BE2C (cell line): ENCODE data around the gene CORIN. TPM values are rescaled to one million over a fixed set of nuclear protein-coding genes. Genes with fewer than 3 reads are reported as not detected.

Experiments
- DNase-seq: peaks from one replicate; pipeline ENCODE4 v3.0.0-alpha.2; 2020
- H3K27me3 ChIP-seq: fragments of 250-450 bp; sonication (Bioruptor Pico); 2 replicates; pipeline ENCODE4 v1.5.1; 2020; ENCODE audit warnings: mild to moderate bottlenecking
- H3K36me3 ChIP-seq: fragments of 250-450 bp; sonication (Bioruptor Pico); 2 replicates; pipeline ENCODE4 v1.5.1; 2020; ENCODE audit warnings: mild to moderate bottlenecking
- H3K4me1 ChIP-seq: fragments of 250-450 bp; sonication (Bioruptor Pico); 2 replicates; pipeline ENCODE4 v1.5.1; 2020
- H3K4me3 ChIP-seq: 2 replicates; pipeline ENCODE4 v1.5.1; 2011; ENCODE audit warnings: low read depth, low read length
- H3K9me3 ChIP-seq: fragments of 250-450 bp; sonication (Bioruptor Pico); 2 replicates; pipeline ENCODE4 v1.5.1; 2020
- polyA plus RNA-seq: library from polyadenylated mRNA; unstranded; fragments of >200 nt; gene quantifications from one replicate; pipeline ENCODE4 v1.2.1, GENCODE V29; 2012; ENCODE audit warnings: low read depth, missing spikeins; ENCODE audit not compliant: insufficient read length, insufficient read depth
- TF ChIP-seq, protein P1 (sequence below): IDR thresholded peaks from 2 replicates; pipeline ENCODE4 v1.5.1; 2012; ENCODE audit warnings: mild to moderate bottlenecking, low read depth, low read length

The CORIN gene
- 1.5 TPM for polyA plus RNA-seq

DNA sequence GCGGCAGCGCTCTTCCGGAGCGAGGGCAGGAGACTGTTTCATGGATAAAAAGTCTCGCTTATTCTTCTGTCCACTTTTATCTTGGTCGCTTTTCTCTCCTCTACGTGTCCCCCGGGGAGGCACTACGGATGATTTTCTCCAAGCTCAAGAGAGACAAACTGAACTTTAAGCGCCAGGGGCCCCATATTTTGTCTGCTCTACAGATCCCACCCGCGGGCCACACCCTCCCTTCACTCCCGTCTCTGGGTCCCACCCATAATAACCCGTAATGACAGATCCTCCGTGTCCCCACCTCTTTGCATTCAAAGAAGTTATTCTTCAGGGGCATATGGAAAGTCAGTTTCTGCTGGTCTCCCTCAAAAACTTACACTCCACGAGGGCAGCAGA lies at the start of gene CORIN:
Gene CORIN (minus strand): TSS at position 160 of the 387 bp plus-strand sequence. CDS start 118 bp downstream, at position 42.
- TF ChIP-seq, protein P1, sequence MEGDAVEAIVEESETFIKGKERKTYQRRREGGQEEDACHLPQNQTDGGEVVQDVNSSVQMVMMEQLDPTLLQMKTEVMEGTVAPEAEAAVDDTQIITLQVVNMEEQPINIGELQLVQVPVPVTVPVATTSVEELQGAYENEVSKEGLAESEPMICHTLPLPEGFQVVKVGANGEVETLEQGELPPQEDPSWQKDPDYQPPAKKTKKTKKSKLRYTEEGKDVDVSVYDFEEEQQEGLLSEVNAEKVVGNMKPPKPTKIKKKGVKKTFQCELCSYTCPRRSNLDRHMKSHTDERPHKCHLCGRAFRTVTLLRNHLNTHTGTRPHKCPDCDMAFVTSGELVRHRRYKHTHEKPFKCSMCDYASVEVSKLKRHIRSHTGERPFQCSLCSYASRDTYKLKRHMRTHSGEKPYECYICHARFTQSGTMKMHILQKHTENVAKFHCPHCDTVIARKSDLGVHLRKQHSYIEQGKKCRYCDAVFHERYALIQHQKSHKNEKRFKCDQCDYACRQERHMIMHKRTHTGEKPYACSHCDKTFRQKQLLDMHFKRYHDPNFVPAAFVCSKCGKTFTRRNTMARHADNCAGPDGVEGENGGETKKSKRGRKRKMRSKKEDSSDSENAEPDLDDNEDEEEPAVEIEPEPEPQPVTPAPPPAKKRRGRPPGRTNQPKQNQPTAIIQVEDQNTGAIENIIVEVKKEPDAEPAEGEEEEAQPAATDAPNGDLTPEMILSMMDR = no peak
- H3K36me3 ChIP-seq = peaks cover 3% of the 10 kb centered on the region; the same call in 1 of the 2 replicates
- H3K9me3 ChIP-seq = no peaks in the 10 kb centered on the region
- no peaks in the 10 kb centered on the region; the same call in 1 of the 2 replicates for H3K4me1 ChIP-seq
- H3K27me3 ChIP-seq = no peaks in the 10 kb centered on the region
- H3K4me3 ChIP-seq = peak within 1 kb of the TSS; percentile 89
- DNase-seq = no peak

GRCh38 chr4:47882228-47882627 lies 44.4 kb upstream of the CORIN start:
- H3K27me3 ChIP-seq = no peaks in the 10 kb centered on the region
- H3K9me3 ChIP-seq = no peaks in the 10 kb centered on the region
- peaks cover 45% of the 10 kb centered on the region for H3K36me3 ChIP-seq
- no peak for DNase-seq
- H3K4me3 ChIP-seq = no peak overlapping the region
- TF ChIP-seq, protein P1 = no peak
- H3K4me1 ChIP-seq = no peaks in the 10 kb centered on the region

GRCh38 chr4:47879458-47879857 lies 41.6 kb upstream of the CORIN start:
- Histone ChIP-seq H3K36me3 (peaks cover 54% of the 10 kb centered on the region), H3K4me3 (no peak overlapping the region), H3K4me1 (no peaks in the 10 kb centered on the region), H3K27me3 (no peaks in the 10 kb centered on the region), H3K9me3 (no peaks in the 10 kb centered on the region; the same call in 1 of the 2 replicates)
- no peak for DNase-seq
- TF ChIP-seq, protein P1 = no peak

- H3K4me3 ChIP-seq = no peak overlapping the region
Measured at GRCh38 chr4:47876784-47877546, 39.1 kb upstream of the CORIN start.

GRCh38 chr4:47876310-47876709 lies 38.4 kb upstream of the CORIN start:
- H3K27me3 ChIP-seq = no peaks in the 10 kb centered on the region
- no peak for DNase-seq
- H3K36me3 ChIP-seq = peaks cover 52% of the 10 kb centered on the region
- no peaks in the 10 kb centered on the region; the same call in 1 of the 2 replicates for H3K9me3 ChIP-seq
- TF ChIP-seq, protein P1 = no peak
- H3K4me1 ChIP-seq = no peaks in the 10 kb centered on the region
- H3K4me3 ChIP-seq = no peak overlapping the region

More at GRCh38 chr4:47876784-47877546, 39.1 kb upstream of the CORIN start:
- peaks cover 56% of the 10 kb centered on the region for H3K36me3 ChIP-seq
- TF ChIP-seq, protein P1 = no peak
- no peaks in the 10 kb centered on the region; the same call in 1 of the 2 replicates for H3K9me3 ChIP-seq
- H3K4me1 ChIP-seq = no peaks in the 10 kb centered on the region
- no peak for DNase-seq
- no peaks in the 10 kb centered on the region for H3K27me3 ChIP-seq
